OCI-LY3 (cell line): ENCODE data around the gene LSM6.

Source experiments
- H2AFZ ChIP-seq: fragments of 200-600, 300-600 bp; shearing (Covaris generic); 2 replicates; pipeline ENCODE4 v1.6.0; 2014; ENCODE audit warnings: antibody characterized with exemption, low read depth, low read length
- H3K27ac ChIP-seq: fragments of 200-600, 300-600 bp; sonication (generic); 2 replicates; pipeline ENCODE4 v1.5.1; 2014; ENCODE audit warnings: mild to moderate bottlenecking, low read length, moderate library complexity, mixed read lengths
- H3K27me3 ChIP-seq: fragments of 200-600, 300-600 bp; sonication (generic); 2 replicates; pipeline ENCODE4 v1.6.1; 2014; ENCODE audit warnings: low read depth, low read length, mixed read lengths
- H3K36me3 ChIP-seq: fragments of 200-600, 300-600 bp; sonication (generic); replicated peaks from 2 replicates; pipeline ENCODE3; 2014; ENCODE audit warnings: low read depth, low read length, mixed read lengths
- H3K4me1 ChIP-seq: fragments of 300-600, 200-600 bp; sonication (generic); 2 replicates; pipeline ENCODE4 v1.6.1; 2014; ENCODE audit warnings: low read length, mixed read lengths
- H3K4me2 ChIP-seq: fragments of 200-600, 300-600 bp; sonication (generic); 2 replicates; pipeline ENCODE4 v1.6.1; 2014; ENCODE audit warnings: low read length, mixed read lengths
- H3K4me3 ChIP-seq: fragments of 300-600, 200-600 bp; sonication (generic); 2 replicates; pipeline ENCODE4 v1.5.1; 2014; ENCODE audit warnings: antibody characterized with exemption, mild to moderate bottlenecking, low read length, moderate library complexity
- H3K79me2 ChIP-seq: fragments of 300-600, 200-600 bp; shearing (Covaris generic); 2 replicates; pipeline ENCODE4 v1.6.1; 2014; ENCODE audit warnings: mild to moderate bottlenecking, low read length, mixed read lengths
- H3K9ac ChIP-seq: fragments of 300-600, 200-600 bp; shearing (Covaris generic); 2 replicates; pipeline ENCODE4 v1.6.0; 2014; ENCODE audit warnings: mild to moderate bottlenecking, low read length, moderate library complexity
- H3K9me3 ChIP-seq: fragments of 200-600, 300-600 bp; shearing (Covaris generic); 2 replicates; pipeline ENCODE4 v1.6.1; 2014; ENCODE audit warnings: low read length, mixed read lengths; ENCODE audit not compliant: insufficient read depth
- H4K20me1 ChIP-seq: fragments of 200-600, 300-600 bp; sonication (generic); 2 replicates; pipeline ENCODE4 v1.6.1; 2016; ENCODE audit warnings: low read length, mixed read lengths; ENCODE audit not compliant: insufficient read depth
- CTCF ChIP-seq: fragments of 200-600, 300-600 bp; sonication (generic); IDR thresholded peaks from 2 replicates; pipeline ENCODE4 v1.5.1; 2014; ENCODE audit warnings: antibody characterized with exemption, low read length, low read depth
- EZH2phosphoT487 ChIP-seq: fragments of 200-600 bp; shearing (Covaris generic); IDR thresholded peaks from 2 replicates; pipeline ENCODE4 v1.6.1; 2018; ENCODE audit warnings: antibody characterized with exemption, mixed run types, low read depth

Gene LSM6

GRCh38 chr4:146183209-146183608 lies 7.7 kb downstream of the LSM6 start:
- TF ChIP-seq EZH2phosphoT487 (no peak), CTCF (no peak)
- no peak overlapping the region for H3K4me2 ChIP-seq
- peaks cover 55% of the 10 kb centered on the region for H3K79me2 ChIP-seq

GRCh38 chr4:146186041-146186440 lies 10.5 kb downstream of the LSM6 start:
- TF ChIP-seq EZH2phosphoT487 (no peak), CTCF (no peak)
- Histone ChIP-seq H3K79me2 (peaks cover 26% of the 10 kb centered on the region), H3K36me3 (peaks cover 66% of the 10 kb centered on the region), H3K27ac (no peak overlapping the region), H3K4me1 (no peaks in the 10 kb centered on the region), H3K9ac (no peak overlapping the region), H3K4me3 (no peak overlapping the region), H4K20me1 (peaks cover 13% of the 10 kb centered on the region), H3K27me3 (no peaks in the 10 kb centered on the region), H3K4me2 (no peak overlapping the region), H2AFZ (no peak overlapping the region), H3K9me3 (no peaks in the 10 kb centered on the region)

More at GRCh38 chr4:146183209-146183608, 7.7 kb downstream of the LSM6 start:
- Histone ChIP-seq H2AFZ (no peak overlapping the region), H3K36me3 (peaks cover 56% of the 10 kb centered on the region), H3K9me3 (no peaks in the 10 kb centered on the region), H3K27ac (no peak overlapping the region), H3K4me3 (no peak overlapping the region), H3K27me3 (no peaks in the 10 kb centered on the region), H4K20me1 (peaks cover 34% of the 10 kb centered on the region), H3K4me1 (peaks cover 12% of the 10 kb centered on the region), H3K9ac (no peak overlapping the region)

GRCh38 chr4:146186596-146186995 lies 11.1 kb downstream of the LSM6 start:
- H3K79me2 ChIP-seq, result peaks cover 21% of the 10 kb centered on the region
- H3K4me1 ChIP-seq, result no peaks in the 10 kb centered on the region
- no peaks in the 10 kb centered on the region for H3K9me3 ChIP-seq
- peaks cover 12% of the 10 kb centered on the region for H4K20me1 ChIP-seq
- no peak overlapping the region for H3K27ac ChIP-seq
- no peak overlapping the region for H3K9ac ChIP-seq
- H3K27me3 ChIP-seq, result no peaks in the 10 kb centered on the region
- no peak for TF ChIP-seq EZH2phosphoT487
- TF ChIP-seq CTCF, result no peak
- no peak overlapping the region for H3K4me3 ChIP-seq
- peaks cover 71% of the 10 kb centered on the region for H3K36me3 ChIP-seq
- no peak overlapping the region for H3K4me2 ChIP-seq
- H2AFZ ChIP-seq, result no peak overlapping the region

GRCh38 chr4:146190456-146190855 lies 14.9 kb downstream of the LSM6 start:
- Histone ChIP-seq H3K36me3 (peaks cover 67% of the 10 kb centered on the region), H3K4me3 (no peak overlapping the region), H3K27me3 (no peaks in the 10 kb centered on the region), H3K4me1 (no peaks in the 10 kb centered on the region), H3K27ac (no peak overlapping the region), H4K20me1 (peaks cover 3% of the 10 kb centered on the region), H3K79me2 (no peaks in the 10 kb centered on the region), H2AFZ (no peak overlapping the region), H3K9ac (no peak overlapping the region), H3K9me3 (no peaks in the 10 kb centered on the region), H3K4me2 (no peak overlapping the region)
- TF ChIP-seq EZH2phosphoT487 (no peak), CTCF (no peak)
